Stimulated activated CD4-positive, alpha-beta T cell treated with anti-CD3 and anti-CD28 coated beads, Interleukin-1b, Interleukin-23, amount 100 ng/mL, for 24 hours (primary cell): Measurements from ENCODE around the gene AGBL3.
A peak's percentile ranks its signal among the peaks of the same experiment; 100 is the strongest.
"Not testable (repeated sequence)": the region's sequence is repeated elsewhere in the genome, so short reads cannot be mapped to it uniquely, and the experiment has no call there.

Experiments used
- DNase-seq, 4 experiments: peaks; one replicate each; pipeline ENCODE4 v3.0.0-alpha.2; 2020; ENCODE audit warnings: low read depth in 4 of 4, low spot score in 1 of 4

The AGBL3 gene

DNA sequence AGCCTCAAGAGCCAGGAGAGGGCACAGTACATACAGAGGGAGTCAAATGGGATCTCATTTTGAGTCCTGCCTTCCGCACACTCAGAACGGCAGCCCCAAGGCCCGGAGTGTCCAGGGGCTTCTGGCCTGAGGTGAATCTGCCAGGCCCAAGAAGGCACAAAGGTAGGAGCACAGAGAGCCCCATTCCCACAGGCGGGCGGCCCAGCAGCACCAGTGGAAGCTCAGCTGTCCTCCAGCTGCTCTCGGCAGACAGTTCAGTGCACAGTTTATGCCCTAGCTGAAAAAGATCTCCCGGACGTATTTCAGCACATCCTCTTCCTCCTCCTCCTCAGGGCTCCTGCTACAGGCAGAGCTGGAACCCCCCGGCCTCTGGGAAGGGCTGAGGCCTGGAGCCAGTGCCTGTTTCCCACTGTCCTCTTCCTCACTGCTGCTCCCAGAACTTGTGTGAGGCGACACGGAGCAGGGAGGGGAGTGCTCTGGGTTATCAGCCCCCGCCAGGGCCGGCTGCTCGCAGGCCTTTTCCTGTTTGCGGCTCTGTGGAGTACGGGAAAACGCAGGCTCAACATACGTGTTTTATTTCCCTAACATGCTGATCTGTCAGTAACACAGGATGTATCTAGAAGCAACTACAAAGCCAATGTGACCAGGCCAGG lies 180.2 kb downstream of the AGBL3 start:
- DNase-seq: no peak

DNA sequence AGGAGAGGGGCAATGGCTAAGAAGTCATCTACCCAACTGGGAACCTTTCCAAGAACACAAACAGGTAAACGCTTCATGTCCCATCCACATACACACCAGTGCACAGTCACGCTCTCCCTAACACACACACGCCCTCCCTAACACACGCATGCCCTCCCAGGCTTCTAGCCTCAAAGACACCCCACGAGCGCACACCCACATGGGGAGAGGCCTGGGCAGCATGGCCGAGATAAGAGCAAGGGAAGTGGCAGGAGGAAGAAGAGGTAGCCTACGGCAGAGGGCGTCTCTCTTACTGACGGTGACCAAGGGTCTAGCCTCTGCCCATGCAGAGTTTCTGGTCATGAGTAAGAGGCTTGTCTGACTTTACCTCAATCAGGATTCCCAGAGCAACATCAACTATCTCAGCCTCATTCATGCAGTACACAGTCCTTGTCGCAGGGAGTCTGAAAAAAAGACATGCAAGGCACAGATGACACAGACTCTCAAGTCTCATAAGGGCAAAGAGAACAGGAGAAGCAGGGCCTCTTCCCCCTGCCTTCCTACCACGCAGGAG lies 181.1 kb downstream of the AGBL3 start:
- no peak for DNase-seq

- no peak for DNase-seq
These were observed 181.7 kb downstream of the AGBL3 start for GRCh38 chr7:135168001-135168400.

- DNase-seq: no peak
These were observed 182.3 kb downstream of the AGBL3 start for GRCh38 chr7:135168489-135169140.

DNA sequence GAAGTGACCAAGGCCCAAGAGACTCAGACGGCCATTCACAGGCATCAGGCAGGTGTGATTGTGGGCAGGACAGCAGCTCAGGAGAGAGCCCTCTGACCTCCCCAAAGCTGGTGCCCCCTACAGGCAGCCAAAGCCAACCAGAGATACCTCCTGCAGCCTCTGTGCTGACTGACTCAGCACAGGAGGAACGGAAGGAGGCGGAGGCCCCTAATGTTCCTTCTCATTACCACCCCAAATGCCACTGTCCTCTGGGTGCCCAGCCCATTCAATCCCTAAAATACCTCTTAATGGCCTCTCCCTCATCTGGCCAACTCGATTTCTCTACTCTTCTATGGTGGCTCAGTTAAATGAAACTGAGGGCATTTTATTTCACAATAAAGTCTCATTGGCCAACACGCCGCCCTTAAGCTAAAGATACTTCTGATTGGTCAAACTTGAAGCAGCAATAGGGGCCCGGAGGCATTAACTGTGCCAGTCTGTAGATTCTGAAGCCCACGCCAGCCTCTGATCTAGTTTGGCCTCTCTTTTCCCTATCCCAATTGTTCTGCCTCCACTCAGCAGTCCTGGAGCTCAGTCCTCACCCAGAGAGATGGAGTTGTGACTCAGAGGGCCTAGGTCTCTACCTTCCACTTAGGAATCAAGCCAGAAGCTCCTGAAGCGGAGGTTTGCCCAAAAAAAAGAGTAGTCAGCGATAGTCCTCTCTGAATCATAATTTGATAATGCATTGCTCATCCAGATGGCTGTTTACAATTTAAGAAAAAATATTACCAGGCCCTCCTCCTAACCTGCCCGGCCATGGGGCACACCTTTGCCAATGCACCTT lies 183.0 kb downstream of the AGBL3 start:
- peak in 2 of 4 experiments; percentile 29 to 49 for DNase-seq

- no peak for DNase-seq
These were observed 183.6 kb downstream of the AGBL3 start for GRCh38 chr7:135169964-135170273.

GRCh38 chr7:135170274-135170997 lies 184.1 kb downstream of the AGBL3 start, which contains the start of gene CYREN:
Gene CYREN (minus strand): TSS chr7:135170707. CDS start chr7:135168922, 1,785 bp downstream.
- DNase-seq: peak; percentile 74 to 92 (median 84)

GRCh38 chr7:135170998-135171481 lies 184.7 kb downstream of the AGBL3 start:
- not testable (repeated sequence) for DNase-seq

- DNase-seq: not testable (repeated sequence)
These were observed 185.4 kb downstream of the AGBL3 start for GRCh38 chr7:135171581-135172291.

DNA sequence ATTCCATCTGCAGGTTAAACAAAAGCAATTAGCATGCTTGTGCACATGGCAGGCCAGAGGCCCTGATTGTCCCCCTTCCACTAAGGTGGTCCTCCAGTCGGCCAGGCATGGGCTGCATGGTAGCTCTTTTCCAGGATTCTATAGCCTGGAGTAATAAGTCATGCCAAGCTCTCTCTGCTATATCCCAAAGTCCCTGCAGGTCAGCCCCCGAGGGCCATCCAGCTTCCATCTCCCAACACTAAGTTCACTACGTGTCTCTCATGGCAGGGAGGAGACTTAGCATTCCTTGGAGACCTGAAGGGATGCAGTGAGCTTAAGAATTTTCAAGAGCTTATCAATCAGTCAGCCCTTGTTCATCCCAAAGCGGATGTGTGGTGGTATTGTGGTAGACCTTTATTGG lies 187.6 kb downstream of the AGBL3 start:
- DNase-seq: not testable (repeated sequence)

DNA sequence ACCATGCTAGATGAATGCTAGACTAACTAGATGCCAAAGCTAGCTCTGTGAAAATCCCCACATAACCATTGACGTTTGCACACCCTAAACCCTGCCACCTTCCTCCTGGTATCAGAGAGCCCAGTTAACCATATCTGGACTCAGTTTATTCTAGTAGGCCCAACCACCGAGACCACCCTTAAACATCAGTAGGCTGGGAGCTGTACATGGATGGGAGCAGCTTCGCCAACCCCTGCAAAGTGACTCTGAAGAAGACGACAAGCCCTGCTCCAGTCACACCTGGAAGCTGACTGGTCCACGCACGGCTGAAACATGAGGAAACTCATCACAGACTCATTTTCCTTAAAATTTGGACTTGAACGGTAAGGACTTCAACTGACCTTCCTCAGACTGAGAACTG lies 188.6 kb downstream of the AGBL3 start:
- no peak for DNase-seq

GRCh38 chr7:135175931-135176330 lies 189.6 kb downstream of the AGBL3 start:
- DNase-seq: no peak

- DNase-seq: no peak
These were observed 190.9 kb downstream of the AGBL3 start for GRCh38 chr7:135177028-135177696.

DNA sequence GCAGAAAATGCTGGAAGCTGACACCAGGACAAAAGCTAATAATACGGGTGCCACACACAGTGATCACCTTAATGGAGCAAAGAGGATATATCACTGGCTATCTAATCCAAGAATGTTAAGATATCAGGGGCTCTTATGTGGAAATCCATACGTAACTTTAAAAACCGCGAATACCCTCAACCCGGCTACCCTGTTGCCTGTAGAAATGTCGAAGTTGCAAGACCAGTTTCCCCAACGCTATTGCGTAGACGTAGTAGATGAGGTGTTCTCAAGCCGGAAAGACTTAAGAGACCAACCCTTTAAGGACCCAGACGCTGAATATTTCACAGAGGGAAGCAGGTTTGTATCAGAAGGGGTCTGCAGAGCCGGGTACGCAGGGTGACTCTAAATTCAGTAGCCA lies 192.1 kb downstream of the AGBL3 start:
- no peak for DNase-seq

DNA sequence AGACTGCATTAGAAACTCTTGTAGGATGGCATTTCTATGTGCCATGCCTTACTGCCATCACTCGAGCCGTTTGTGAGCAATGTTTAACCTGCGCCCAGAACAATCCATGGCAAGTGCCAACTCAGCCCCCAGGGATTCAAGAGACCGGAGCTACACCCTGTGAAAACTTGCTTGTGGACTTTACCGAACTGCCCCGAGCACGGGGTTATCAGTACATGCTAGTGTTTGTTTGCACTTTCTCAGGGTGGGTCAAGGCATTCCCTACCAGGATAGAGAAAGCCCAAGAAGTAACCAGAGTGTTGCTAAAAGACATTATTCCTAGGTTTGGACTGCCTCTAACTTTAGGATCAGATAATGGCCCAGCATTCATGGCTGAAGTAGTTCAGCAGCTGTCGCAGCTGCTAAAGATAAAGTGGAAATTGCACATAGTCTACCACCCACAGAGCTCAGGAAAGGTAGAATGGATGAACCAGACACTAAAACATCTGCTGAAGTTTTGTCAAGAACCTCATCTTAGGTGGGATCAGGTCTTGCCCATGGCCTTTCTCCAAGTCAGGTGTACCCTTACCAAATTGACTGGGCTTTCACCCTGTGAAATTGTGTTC lies 193.1 kb downstream of the AGBL3 start:
- no peak for DNase-seq

GRCh38 chr7:135180122-135180521 lies 193.8 kb downstream of the AGBL3 start:
- DNase-seq: no peak

DNA sequence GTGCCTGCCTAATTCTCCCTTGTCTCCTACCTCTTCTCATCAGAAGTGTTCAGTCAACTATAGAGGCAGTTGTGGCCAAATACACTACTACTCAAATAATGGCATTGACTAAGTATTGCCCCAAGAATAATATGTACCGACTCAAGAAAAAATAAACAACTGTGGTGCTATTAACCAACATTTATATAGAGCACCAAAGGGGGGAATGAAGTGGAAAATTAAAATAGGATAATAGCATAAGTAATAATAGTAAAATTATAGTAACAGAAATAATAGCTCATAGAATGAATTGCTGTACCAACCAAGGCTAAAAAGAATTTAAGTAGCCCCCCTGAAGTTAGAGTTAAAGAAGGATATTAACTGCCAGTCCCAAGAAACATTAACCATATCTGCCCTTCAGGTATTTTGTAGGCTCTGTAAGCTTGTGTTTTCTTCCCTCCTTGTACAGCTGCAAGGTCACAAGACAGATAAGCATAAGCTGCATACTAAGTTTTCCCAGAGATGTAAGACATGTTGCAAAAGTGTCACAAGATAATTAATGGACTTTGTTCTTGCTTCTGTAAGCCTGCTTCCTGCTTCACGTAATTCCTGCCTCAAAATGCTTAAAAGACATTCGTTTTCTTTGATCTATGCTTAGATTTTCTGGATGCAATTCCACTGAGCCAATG lies 195.1 kb downstream of the AGBL3 start:
- DNase-seq: no peak

DNA sequence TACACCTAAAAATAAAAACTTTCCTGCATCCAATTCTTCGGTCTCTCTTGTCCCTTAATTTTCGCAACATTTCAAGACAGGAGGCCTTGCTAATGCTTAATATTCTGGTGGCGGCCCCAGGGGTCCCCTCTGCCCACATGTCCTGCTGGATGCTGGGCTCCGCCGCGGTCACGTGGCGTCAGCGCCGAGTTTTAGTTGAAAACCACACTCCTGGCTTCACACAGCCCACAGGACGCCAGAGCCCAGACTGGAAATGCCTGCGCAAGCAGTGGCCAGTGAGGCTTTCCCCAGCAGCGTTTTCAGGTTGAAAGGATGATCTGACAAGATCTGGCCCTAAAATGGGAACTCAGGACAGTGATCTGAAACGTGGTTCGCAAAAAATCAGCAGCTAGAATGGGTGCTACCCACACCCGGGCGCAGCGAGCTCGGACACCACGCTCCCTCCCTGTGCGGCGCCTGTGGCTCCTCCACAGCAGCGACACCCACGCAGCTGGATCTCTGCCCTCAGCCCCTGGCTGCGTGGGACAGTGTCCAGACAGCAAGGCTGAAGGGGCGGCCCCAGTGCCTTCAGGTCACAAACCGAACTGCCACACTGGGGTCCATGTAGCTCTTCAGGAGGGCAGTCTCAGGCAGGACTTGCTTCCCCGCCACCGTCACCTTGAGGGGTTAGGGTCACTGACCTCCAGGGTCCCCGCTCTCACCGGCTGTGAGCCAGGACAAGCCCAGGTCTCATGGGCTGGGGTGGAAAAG lies 195.8 kb downstream of the AGBL3 start:
- no peak for DNase-seq
